ENCODE measurements around the gene SLIT1. TPM values are rescaled to one million over a fixed set of nuclear protein-coding genes. Genes with fewer than 3 reads are reported as not detected.

SLIT1 gene
- total RNA-seq, 1 donor from 2014 or later = 0.23 TPM

- no peak for ATAC-seq
- Histone ChIP-seq H3K4me3 (no peak overlapping the region), H3K36me3 (no peaks in the 10 kb centered on the region), H3K4me1 (no peaks in the 10 kb centered on the region), H3K9me3 (no peaks in the 10 kb centered on the region), H3K27me3 (peaks cover 40% of the 10 kb centered on the region), H3K27ac (no peak overlapping the region)
- intact Hi-C loops (cut with DNase I) = no loop called here
- DNase-seq = peak; percentile 3
- TF ChIP-seq CTCF (IDR thresholded peaks at IDR 0.05) = no peak
These were observed 4.7 kb upstream of the SLIT1 start for GRCh38 chr10:97190450-97190849.

GRCh38 chr10:97188261-97188711, 2.5 kb upstream of the SLIT1 start:
- intact Hi-C loops (cut with DNase I) = no loop called here
- Histone ChIP-seq H3K4me1 (no peaks in the 10 kb centered on the region), H3K36me3 (no peaks in the 10 kb centered on the region), H3K9me3 (no peaks in the 10 kb centered on the region), H3K27me3 (peaks cover 43% of the 10 kb centered on the region), H3K4me3 (no peak overlapping the region), H3K27ac (no peak overlapping the region)
- no peak for ATAC-seq
- no peak for TF ChIP-seq CTCF (IDR thresholded peaks at IDR 0.05)
- DNase-seq = peak; percentile 46

- H3K4me3 ChIP-seq = no peak overlapping the region
- DNase-seq = peak; percentile 56
- H3K9me3 ChIP-seq = no peaks in the 10 kb centered on the region
- TF ChIP-seq CTCF (IDR thresholded peaks at IDR 0.05) = no peak
- intact Hi-C loops (cut with DNase I) = no loop called here
- peaks cover 40% of the 10 kb centered on the region for H3K27me3 ChIP-seq
- no peak for ATAC-seq
- no peaks in the 10 kb centered on the region for H3K4me1 ChIP-seq
- no peaks in the 10 kb centered on the region for H3K36me3 ChIP-seq
- no peak overlapping the region for H3K27ac ChIP-seq
These were observed 1.2 kb upstream of the SLIT1 start for GRCh38 chr10:97186911-97187310.

GRCh38 chr10:97184971-97185325, 811 bp downstream of the SLIT1 start:
- H3K27ac ChIP-seq = no peak overlapping the region
- peak; percentile 58 for DNase-seq
- H3K27me3 ChIP-seq = peaks cover 47% of the 10 kb centered on the region
- no peaks in the 10 kb centered on the region for H3K4me1 ChIP-seq
- no peaks in the 10 kb centered on the region for H3K9me3 ChIP-seq
- H3K36me3 ChIP-seq = no peaks in the 10 kb centered on the region
- TF ChIP-seq CTCF (IDR thresholded peaks at IDR 0.05) = no peak
- ATAC-seq = no peak
- no peak overlapping the region for H3K4me3 ChIP-seq
- intact Hi-C loops (cut with DNase I) = no loop called here

- intact Hi-C loops (cut with DNase I) = no loop called here
- no peaks in the 10 kb centered on the region for H3K9me3 ChIP-seq
- H3K4me3 ChIP-seq = no peak overlapping the region
- no peak for ATAC-seq
- no peaks in the 10 kb centered on the region for H3K36me3 ChIP-seq
- no peak for TF ChIP-seq CTCF (IDR thresholded peaks at IDR 0.05)
- H3K27ac ChIP-seq = no peak overlapping the region
- H3K27me3 ChIP-seq = peaks cover 62% of the 10 kb centered on the region
- no peak for DNase-seq
- no peaks in the 10 kb centered on the region for H3K4me1 ChIP-seq
These were observed 2.4 kb downstream of the SLIT1 start for GRCh38 chr10:97183314-97183713.

Measured in upper lobe of right lung (tissue), 1 donor.